Posterior vena cava (tissue), 2 donors: ENCODE data around the gene RAB20. TPM values are rescaled to one million over a fixed set of nuclear protein-coding genes. Genes with fewer than 3 reads are reported as not detected.
A peak's percentile ranks its signal among the peaks of the same experiment; 100 is the strongest.
"Not testable (repeated sequence)": the region's sequence is repeated elsewhere in the genome, so short reads cannot be mapped to it uniquely, and the experiment has no call there.

Experiments
- DNase-seq: peaks from one replicate; pipeline ENCODE4 v3.0.0-alpha.2; 2020; ENCODE audit warnings: low spot score
- intact Hi-C, 2 donors: fragments of 100-400 bp; cut with DNase I; formaldehyde crosslinking; loops; one replicate each; pipeline versions ENCODE4 v1.14.1 to v1.14.2; 2022 to 2023
- long read RNA-seq, 2 donors: library from polyadenylated mRNA; unstranded; transcript quantifications; one replicate each; pipeline ENCODE4 v2.0.0, GENCODE V29; 2020 to 2021
- total RNA-seq, 2 donors: library from RNA; stranded (reverse); fragmentation: NEBNext Ultra II Directional; extraction: Animal tissue kit (Norgen Biotek cat#: 25700); gene quantifications; one replicate each; pipeline ENCODE4 v1.2.1, GENCODE V29; 2021
- donor health status: DM: yes; HTN: yes; CAD: no.
- donor health status: DM: yes; HTN: yes; CAD: no.

The RAB20 gene, protein sequence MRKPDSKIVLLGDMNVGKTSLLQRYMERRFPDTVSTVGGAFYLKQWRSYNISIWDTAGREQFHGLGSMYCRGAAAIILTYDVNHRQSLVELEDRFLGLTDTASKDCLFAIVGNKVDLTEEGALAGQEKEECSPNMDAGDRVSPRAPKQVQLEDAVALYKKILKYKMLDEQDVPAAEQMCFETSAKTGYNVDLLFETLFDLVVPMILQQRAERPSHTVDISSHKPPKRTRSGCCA
- 10 to 100 TPM in 1 of 2 donors, 1 to 10 TPM in 1; 8.5 to 11.9 TPM for total RNA-seq
- long read RNA-seq, donor 1, transcript RAB20-201 (2 exons, 1,518 nt) = major isoform, 9 of 11 reads
- long read RNA-seq, donor 1, partial matches to known transcripts = 0 of 11 reads
- long read RNA-seq, donor 1, other reads (novel, unspliced or antisense) = 2 of 11 reads
- long read RNA-seq, donor 2, transcript RAB20-201 (2 exons, 1,518 nt) = major isoform, 52 of 55 reads
- long read RNA-seq, donor 2, partial matches to known transcripts = 0 of 55 reads
- long read RNA-seq, donor 2, other reads (novel, unspliced or antisense) = 3 of 55 reads

DNA sequence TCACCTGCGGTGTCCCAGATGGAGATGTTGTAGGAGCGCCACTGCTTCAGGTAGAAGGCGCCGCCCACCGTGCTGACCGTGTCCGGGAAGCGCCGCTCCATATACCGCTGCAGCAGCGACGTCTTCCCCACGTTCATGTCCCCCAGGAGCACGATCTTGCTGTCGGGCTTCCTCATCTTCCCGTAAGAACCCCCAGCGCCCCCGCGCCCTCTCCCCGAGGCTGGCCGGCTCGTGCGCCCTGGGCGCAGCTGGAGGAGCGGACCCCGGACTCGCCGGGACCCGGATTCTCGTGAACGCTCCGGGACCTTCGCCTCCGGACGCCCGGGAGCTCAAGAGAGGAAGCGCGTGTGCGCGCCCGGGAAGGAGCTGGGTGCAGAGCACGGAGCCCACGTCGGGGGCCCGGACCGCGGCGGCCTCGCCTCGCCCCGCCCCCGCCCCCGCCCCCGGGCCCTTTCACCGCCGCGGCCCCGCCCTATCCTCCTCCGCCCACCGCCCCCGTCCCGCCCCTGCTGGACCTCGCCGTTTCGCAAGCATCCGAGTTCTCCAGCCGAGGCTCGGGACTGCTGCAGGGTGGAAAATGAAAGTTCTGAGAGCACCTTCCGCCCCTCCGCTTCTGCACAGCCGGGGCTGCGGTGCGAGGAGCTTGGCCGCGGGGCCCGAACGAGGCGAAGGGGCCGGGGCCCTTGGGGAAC, at the start of gene RAB20:
RAB20 (minus strand) TSS at position 379 of the 692 bp plus-strand sequence; CDS start at position 176, 203 bp downstream.
- intact Hi-C loops = loop anchor here in 1 of 2 donors (5.0 kb wide), 1 partner anchor 54 kb away; no protein-coding TSS in a partner anchor
- peak; percentile 96 for DNase-seq

GRCh38 chr13:110610955-110611595, 49.6 kb upstream of the RAB20 start:
- DNase-seq = no peak
- intact Hi-C loops = no loop called here

GRCh38 chr13:110607675-110608224, 46.2 kb upstream of the RAB20 start:
- intact Hi-C loops = no loop called here

DNA sequence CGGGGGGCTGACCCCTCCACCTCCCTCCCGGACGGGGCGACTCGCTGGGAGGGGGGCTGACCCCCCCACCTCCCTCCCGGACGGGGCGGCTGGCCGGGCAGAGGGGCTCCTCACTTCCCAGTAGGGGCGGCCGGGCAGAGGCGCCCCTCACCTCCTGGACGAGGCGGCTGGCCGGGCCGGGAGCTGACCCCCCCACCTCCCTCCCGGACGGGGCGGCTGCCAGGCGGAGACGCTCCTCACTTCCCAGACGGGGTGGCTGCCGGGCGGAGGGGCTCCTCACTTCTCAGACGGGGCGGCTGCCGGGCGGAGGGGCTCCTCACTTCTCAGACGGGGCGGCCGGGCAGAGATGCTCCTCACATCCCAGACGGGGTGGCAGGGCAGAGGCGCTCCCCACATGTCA, 44.8 kb upstream of the RAB20 start:
- intact Hi-C loops, DNase-seq: not testable (repeated sequence)

More at GRCh38 chr13:110607675-110608224, 46.2 kb upstream of the RAB20 start:
- no peak for DNase-seq

GRCh38 chr13:110605132-110605531, 43.6 kb upstream of the RAB20 start:
- no peak for DNase-seq
- intact Hi-C loops = no loop called here

DNA sequence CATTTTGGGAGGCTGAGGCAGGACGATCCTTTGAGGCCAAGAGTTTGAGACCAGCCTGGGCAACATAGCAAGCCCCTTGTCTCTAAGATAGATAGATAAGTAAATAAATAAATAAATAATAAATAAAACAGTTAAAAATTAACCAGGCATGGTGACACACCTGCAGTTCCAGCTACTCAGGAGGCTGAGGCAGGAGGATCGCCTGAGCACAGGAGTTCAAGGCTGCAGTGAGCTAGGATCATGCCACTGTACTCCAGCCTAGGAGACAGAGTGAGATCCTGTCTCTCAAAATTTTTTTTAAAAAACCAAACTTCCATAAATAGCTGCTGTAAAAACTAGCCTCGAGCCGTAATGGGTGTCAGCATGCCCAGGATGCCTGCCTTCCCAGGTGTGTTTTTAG, 39.5 kb upstream of the RAB20 start:
- intact Hi-C loops = no loop called here

DNA sequence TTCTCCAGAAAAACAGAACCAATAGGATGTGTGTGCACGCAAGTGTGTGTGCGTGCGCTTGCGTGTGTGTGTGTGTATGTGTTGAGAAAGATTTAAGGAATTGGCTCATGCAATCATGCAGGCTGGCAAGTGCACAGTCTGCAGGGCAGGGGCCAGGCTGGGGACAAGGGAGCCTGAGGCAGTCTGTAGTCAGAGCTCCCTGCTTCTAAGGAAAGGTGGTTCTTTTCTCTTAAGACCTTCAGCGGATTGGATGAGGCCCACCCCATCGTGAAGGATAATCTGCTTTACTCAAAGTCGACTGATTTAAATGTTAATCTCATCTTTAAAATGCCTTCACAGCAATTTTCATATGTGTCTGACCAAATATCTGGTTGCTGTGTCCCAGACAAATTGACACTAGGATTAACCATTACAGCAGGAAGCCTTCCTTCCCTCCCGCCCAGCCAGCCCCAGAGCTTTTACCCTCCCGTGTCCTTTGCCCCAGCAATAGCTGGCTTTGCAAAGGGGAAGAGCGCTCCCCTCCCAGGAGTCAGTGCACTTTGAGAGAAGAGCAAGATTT, 38.8 kb upstream of the RAB20 start:
- no peak for DNase-seq
- intact Hi-C loops = no loop called here

More for the DNA sequence above, 39.5 kb upstream of the RAB20 start:
- DNase-seq = no peak

DNA sequence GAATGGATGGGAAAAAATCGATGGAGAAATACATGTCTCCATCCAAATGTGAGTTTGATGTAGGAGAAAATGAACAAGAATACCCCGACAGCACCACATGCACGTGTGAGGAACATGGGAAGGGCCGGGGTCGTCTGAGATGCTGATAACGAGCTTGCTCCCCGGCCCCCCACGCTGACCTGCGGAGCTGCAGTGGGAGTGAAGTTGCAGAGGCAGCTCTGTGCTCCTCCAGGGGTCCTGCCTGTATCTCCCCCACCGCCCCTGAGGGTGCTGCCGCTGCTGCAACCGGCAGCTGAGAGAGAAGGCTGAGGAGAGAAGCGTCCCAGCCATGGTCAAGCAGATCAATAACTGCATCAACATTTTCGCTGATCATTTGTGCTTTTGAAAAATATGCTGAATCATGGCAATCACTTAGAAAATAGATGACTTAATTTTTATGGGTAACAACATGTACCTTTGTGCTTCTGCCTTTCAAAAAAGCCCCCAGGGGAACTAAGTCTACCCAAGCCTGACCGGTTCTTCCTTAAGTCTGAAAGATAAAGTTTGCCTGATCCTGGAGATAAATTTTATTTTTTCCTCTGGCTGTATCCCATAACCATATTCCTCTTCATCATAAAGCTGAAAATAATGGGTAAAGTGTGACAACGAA, 35.6 kb upstream of the RAB20 start:
- intact Hi-C loops = loop anchor here (5.0 to 10.0 kb wide), 2 partner anchors 218 to 220 kb away; no protein-coding TSS in a partner anchor
- DNase-seq = no peak

DNA sequence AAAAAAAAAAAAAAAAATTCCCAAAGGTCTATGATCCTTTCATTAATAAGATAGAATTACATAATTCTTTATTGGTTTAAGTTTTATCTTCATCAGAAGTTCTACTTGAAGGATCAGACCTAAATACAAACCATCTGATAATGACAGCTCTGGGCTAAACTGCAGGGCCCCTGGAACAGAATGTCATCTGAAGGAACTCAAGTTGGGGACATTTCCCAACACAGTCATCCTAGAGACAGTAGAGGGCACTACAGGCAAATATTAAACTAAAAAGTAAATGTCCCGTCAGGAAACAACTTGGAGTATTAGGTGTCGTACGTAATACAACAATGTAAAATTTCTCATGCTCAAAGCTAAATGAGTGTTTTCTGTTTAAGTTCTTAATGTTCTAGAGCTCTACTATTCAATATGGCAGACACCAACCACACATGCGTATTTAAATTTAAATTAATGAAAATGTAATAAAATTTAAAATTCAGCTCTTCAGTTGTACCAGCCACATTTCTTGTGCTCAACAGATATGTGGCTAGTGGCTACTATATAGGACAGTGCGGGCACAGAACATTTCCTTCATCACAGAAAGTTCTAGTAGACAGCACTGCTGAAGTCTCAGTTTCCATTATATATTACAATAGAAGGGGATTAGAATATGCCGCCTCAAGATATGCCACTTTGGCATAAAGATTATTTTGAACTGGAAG, 32.1 kb upstream of the RAB20 start:
- no peak for DNase-seq

DNA sequence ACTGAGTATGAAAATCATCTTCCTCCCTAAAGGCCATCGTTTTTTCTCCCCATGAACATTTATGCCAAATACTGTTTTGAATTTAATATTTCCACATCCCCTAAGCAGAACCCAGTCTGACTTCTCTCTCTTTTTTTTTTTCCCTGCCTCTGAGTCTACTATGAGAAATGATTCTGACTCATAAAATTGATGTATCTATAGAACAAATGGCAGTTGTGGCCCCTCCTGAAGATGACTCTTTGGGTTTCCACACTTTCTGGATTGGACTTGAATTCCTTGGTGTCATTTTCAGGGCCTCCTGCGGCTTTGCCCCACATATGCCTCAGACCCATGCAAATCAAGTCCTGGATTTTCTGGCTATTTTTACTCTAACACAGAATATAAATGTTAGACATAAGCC, 31.1 kb upstream of the RAB20 start:
- DNase-seq = no peak
- intact Hi-C loops = loop anchor here (5.0 to 10.0 kb wide), 2 partner anchors 222 to 460 kb away; no protein-coding TSS in a partner anchor

More for the DNA sequence above, 32.1 kb upstream of the RAB20 start:
- intact Hi-C loops = loop anchor here (5.0 to 10.0 kb wide), 2 partner anchors 221 to 459 kb away; no protein-coding TSS in a partner anchor

- intact Hi-C loops = loop anchor here (5.0 to 10.0 kb wide), 2 partner anchors 224 to 462 kb away; no protein-coding TSS in a partner anchor
- DNase-seq = no peak
Measured at GRCh38 chr13:110590577-110590976, 29.1 kb upstream of the RAB20 start.

DNA sequence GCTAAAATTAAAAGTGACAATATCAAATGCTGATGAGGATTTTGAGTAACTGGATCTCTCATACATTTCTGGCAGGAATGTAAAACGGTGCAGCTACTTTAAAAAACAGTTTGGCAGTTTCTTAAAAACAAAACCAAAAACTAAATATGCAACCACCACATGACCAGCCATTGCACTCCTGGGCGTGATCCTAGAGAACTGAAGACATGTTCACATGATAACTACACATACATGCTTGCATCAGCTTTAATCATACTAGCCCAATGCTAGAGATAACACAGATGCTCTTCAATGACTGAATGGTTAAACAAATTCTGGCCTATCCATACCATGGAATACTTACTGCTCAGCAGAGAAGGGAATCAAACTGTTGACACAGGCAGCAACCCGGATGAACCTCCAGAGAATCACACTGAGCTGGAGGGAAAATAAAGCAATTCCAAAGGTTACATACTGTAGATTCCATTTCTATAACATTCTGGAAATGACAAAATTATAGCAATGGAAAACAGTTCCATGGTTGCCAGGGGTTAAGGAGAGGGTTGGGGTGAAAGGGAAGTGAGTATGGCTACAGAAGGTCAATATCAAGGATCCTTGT, 28.4 kb upstream of the RAB20 start:
- no peak for DNase-seq
- intact Hi-C loops = loop anchor here (5.0 to 10.0 kb wide), 2 partner anchors 225 to 462 kb away; no protein-coding TSS in a partner anchor

GRCh38 chr13:110583178-110583865, 21.8 kb upstream of the RAB20 start:
- intact Hi-C loops = no loop called here
- no peak for DNase-seq

GRCh38 chr13:110582421-110582954, 21.0 kb upstream of the RAB20 start:
- DNase-seq = no peak
- intact Hi-C loops = no loop called here

DNA sequence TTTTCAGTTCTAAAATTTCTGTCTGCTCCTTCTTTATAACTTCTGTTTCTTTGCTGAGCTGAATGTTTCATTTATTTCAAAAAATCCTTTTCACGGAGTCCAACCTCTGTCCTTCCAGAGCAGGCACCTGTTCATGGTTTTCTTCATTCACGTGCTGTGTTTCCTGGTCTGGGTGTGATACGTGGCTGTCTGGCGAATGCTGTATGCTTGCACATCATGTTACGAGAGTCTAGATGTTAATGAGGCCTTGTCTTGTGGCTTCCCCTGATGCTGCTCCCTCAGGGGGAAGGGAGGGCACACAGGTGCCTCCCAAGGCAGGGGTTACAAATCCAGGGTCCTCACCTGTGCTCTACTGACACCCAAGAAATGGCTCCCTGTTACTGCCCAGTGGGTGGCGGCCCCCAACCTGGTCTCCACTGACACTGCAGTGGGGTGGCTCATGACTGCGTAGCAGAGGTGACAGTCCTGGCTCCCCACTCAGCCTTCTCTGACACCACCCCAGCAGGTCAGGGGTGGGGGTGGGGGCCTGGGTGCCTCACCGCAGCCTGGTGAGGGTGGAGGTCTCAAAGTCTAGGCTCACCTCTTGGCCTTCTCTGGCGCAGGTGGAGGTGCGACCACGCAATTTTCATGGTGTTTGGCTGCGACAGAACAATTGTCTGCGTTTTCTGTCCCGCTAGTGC, 20.1 kb upstream of the RAB20 start:
- DNase-seq = no peak
- intact Hi-C loops = no loop called here

- DNase-seq = no peak
- intact Hi-C loops = no loop called here
Measured at GRCh38 chr13:110580800-110581199, 19.3 kb upstream of the RAB20 start.
